ENCODE data around the gene WFDC8. TPM values are rescaled to one million over a fixed set of nuclear protein-coding genes. Genes with fewer than 3 reads are reported as not detected.

Gene WFDC8
- total RNA-seq: not detected
- not detected for polyA plus RNA-seq
- long read RNA-seq, donor 1: 0 reads
- long read RNA-seq, donor 2: 0 reads

GRCh38 chr20:45579184-45579583 is at the start of gene WFDC8:
Gene WFDC8, minus strand, starts transcription at chr20:45579284. Its CDS starts 37 bp downstream, at chr20:45579247.
- Histone ChIP-seq H3K4me1 (no peaks in the 10 kb centered on the region), H3K36me3 (no peaks in the 10 kb centered on the region), H3K9me3 (no peaks in the 10 kb centered on the region), H3K4me3 (no peak within 1 kb of the TSS), H3K27me3 (replicated peaks in 1 of 7) (peaks cover 0 to 22% (median 0%) of the 10 kb centered on the region in 7 donors), H3K27ac (no peak within 1 kb of the TSS)
- no peak for DNase-seq
- intact Hi-C loops (cut with DNase I; ENCODE audit: low total_unique reads): no loop called here
- TF ChIP-seq POLR2AphosphoS5 (IDR thresholded peaks at IDR 0.05) (no peak), POLR2A (IDR thresholded peaks at IDR 0.05) (no peak), CTCF (IDR thresholded peaks at IDR 0.05 in 8 of 11, conservative IDR thresholded peaks at IDR 0.05 in 3 of 11) (no peak)
- 63 to 81% (median 72%) methylated on average over 4 of the region's 4 CpGs for WGBS, 5 donors

GRCh38 chr20:45626540-45626939 is 47.5 kb upstream of the WFDC8 start:
- Histone ChIP-seq H3K4me1 (peaks cover 0 to 4% (median 0%) of the 10 kb centered on the region in 6 donors), H3K4me3 (no peak overlapping the region), H3K27me3 (replicated peaks in 1 of 7) (peaks cover 0 to 6% (median 0%) of the 10 kb centered on the region in 7 donors), H3K27ac (no peak overlapping the region), H3K9me3 (peaks cover 0 to 8% (median 0%) of the 10 kb centered on the region in 8 donors), H3K36me3 (no peaks in the 10 kb centered on the region)
- DNase-seq: no peak
- intact Hi-C loops (cut with DNase I; ENCODE audit: low total_unique reads): no loop called here
- 41 to 60% (median 55%) methylated on average over 2 of the region's 2 CpGs for WGBS, 5 donors
- no peak for TF ChIP-seq POLR2AphosphoS5 (IDR thresholded peaks at IDR 0.05)
- no peak for TF ChIP-seq CTCF (IDR thresholded peaks at IDR 0.05 in 8 of 11, conservative IDR thresholded peaks at IDR 0.05 in 3 of 11)
- TF ChIP-seq POLR2A (IDR thresholded peaks at IDR 0.05): no peak

GRCh38 chr20:45621593-45621992 is 42.5 kb upstream of the WFDC8 start:
- TF ChIP-seq POLR2A (IDR thresholded peaks at IDR 0.05) (no peak), POLR2AphosphoS5 (IDR thresholded peaks at IDR 0.05) (no peak)
- intact Hi-C loops (cut with DNase I; ENCODE audit: low total_unique reads): no loop called here
- H3K4me3 ChIP-seq: no peak overlapping the region
- peaks cover 0 to 8% (median 0%) of the 10 kb centered on the region in 8 donors for H3K9me3 ChIP-seq
- H3K27me3 ChIP-seq (replicated peaks in 1 of 7): no peaks in the 10 kb centered on the region
- H3K36me3 ChIP-seq: no peaks in the 10 kb centered on the region
- 75 to 91% (median 82%) methylated on average over 2 of the region's 2 CpGs for WGBS, 5 donors
- H3K27ac ChIP-seq: no peak overlapping the region
- no peaks in the 10 kb centered on the region for H3K4me1 ChIP-seq
- DNase-seq: no peak

GRCh38 chr20:45617591-45617990 is 38.5 kb upstream of the WFDC8 start:
- intact Hi-C loops (cut with DNase I; ENCODE audit: low total_unique reads): no loop called here
- no peak for DNase-seq
- Histone ChIP-seq H3K36me3 (no peaks in the 10 kb centered on the region), H3K27ac (no peak overlapping the region), H3K4me1 (no peaks in the 10 kb centered on the region), H3K4me3 (no peak overlapping the region), H3K27me3 (replicated peaks in 1 of 7) (no peaks in the 10 kb centered on the region), H3K9me3 (no peaks in the 10 kb centered on the region)
- WGBS, 5 donors: 88 to 99% (median 91%) methylated on average over 2 of the region's 2 CpGs
- TF ChIP-seq POLR2AphosphoS5 (IDR thresholded peaks at IDR 0.05) (no peak), POLR2A (IDR thresholded peaks at IDR 0.05) (no peak)

GRCh38 chr20:45612314-45612713 is 33.2 kb upstream of the WFDC8 start:
- TF ChIP-seq POLR2A (IDR thresholded peaks at IDR 0.05): no peak
- TF ChIP-seq CTCF (IDR thresholded peaks at IDR 0.05 in 8 of 11, conservative IDR thresholded peaks at IDR 0.05 in 3 of 11): no peak
- no peak for TF ChIP-seq POLR2AphosphoS5 (IDR thresholded peaks at IDR 0.05)
- Histone ChIP-seq H3K4me1 (no peaks in the 10 kb centered on the region), H3K36me3 (no peaks in the 10 kb centered on the region), H3K27me3 (replicated peaks in 1 of 7) (peaks cover 0 to 15% (median 0%) of the 10 kb centered on the region in 7 donors), H3K27ac (peak overlapping the region in 1 of 8 donors; percentile 28), H3K4me3 (no peak overlapping the region), H3K9me3 (peaks cover 0 to 5% (median under 1%) of the 10 kb centered on the region in 8 donors)
- intact Hi-C loops (cut with DNase I; ENCODE audit: low total_unique reads): no loop called here
- DNase-seq: no peak

Measured in spleen (tissue), 13 donors.